ENCODE results near the gene FKBP3.
"Not testable (repeated sequence)": the region's sequence is repeated elsewhere in the genome, so short reads cannot be mapped to it uniquely, and the experiment has no call there.

- TF ChIP-seq CTCF (IDR thresholded peaks at IDR 0.05; ENCODE audit: poor library complexity); EZH2 (IDR thresholded peaks at IDR 0.05; ENCODE audit: borderline replicate concordance): not testable (repeated sequence)
Measured at GRCh38 chr14:45142083-45142482, 7.8 kb upstream of the FKBP3 start.
